Measurements from ENCODE around the gene CACNA1E. TPM values are rescaled to one million over a fixed set of nuclear protein-coding genes. Genes with fewer than 3 reads are reported as not detected.

CACNA1E gene
- total and polyA plus RNA-seq, 2 of the 13 experiments (the other 11 are each of a cell fraction or from before 2014, with no cell fraction given) = not detected

DNA sequence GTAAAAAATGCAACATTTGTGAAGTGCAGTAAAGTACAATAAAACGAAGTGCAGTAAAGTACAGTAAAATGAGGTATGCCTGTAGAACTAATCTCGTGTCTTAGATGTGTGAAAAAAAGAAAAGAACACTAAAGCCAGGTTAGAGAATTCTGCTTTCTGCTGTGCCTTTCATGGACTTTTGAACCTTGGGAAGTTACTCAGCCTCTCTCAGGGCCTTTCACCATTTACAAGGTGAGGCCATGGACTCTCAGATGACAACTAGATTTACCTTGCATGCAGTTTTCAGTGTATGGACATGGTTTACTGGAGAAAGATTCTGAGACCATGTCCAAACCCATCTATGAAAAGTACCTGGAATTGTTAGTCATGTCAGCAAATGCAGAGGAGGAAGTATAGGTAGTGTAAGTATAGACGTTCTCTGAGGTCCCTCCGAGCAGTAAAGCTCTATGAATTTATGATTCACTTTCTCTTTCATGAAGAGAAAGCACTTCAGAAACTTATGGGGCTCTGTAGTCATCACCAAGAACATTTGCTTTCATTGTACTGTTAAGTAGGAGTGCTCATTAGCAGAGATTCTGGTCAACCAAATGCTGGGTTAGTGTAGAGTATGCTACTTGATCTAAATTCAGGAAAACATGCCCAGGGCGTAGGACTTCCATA lies 143.1 kb downstream of the CACNA1E start (continued):
- TF ChIP-seq ZNF296 (CRISPR knock-in tag; conservative IDR thresholded peaks at IDR 0.05) (no peak), KDM1A (CRISPR knock-in tag; IDR thresholded peaks at IDR 0.05) (no peak), SP140L (CRISPR knock-in tag; IDR thresholded peaks at IDR 0.05; ENCODE audit: borderline replicate concordance) (no peak)

DNA sequence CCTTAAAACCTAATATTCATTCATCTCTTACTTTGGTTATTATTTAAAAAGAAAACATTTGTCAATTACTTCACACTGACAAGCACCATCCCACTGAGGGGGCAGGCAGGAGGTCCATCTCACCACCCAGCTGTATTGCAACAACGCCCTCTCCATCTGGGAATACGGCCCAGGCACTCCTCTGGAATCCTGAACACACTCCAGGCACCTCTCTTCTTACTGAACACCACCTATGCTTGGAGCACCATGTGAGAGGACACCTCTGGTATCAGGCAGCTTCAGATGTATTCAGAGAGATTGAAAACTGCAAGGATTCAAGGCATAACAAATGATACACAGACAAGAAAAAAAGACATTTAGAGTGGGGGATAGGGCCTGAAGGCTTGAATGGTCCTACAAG lies 147.1 kb downstream of the CACNA1E start:
- Histone ChIP-seq H2AFZ (ENCODE audit: low read length) (no peak overlapping the region), H4K20me1 (ENCODE audit: insufficient read depth, low read length) (no peaks in the 10 kb centered on the region), H3K9ac (ENCODE audit: insufficient read depth, low read depth, low read length) (no peak overlapping the region), H3K4me3 (replicated peaks in 1 of 3; ENCODE audit: insufficient read depth in 1 of 3, low read depth in 2 of 3, low read length in 3 of 3) (no peak overlapping the region), H3K79me2 (ENCODE audit: insufficient read depth, low read length) (no peaks in the 10 kb centered on the region), H3K36me3 (replicated peaks in 1 of 2; ENCODE audit: control insufficient read depth in 1 of 2, insufficient read depth in 2 of 2, low read length in 2 of 2) (no peaks in the 10 kb centered on the region), H3K4me1 (ENCODE audit: insufficient read depth, low read length) (no peaks in the 10 kb centered on the region), H3K4me2 (ENCODE audit: low read depth, low read length) (no peak overlapping the region), H3K27me3 (ENCODE audit: control insufficient read depth in 1 of 2, insufficient read depth in 2 of 2, low read length in 2 of 2) (peaks cover 0 to 3% of the 10 kb centered on the region in 2 experiments; a peak in 2 of 5 replicates), H3K27ac (ENCODE audit: extremely low read length, insufficient read depth, low read length) (no peak overlapping the region), H3K9me3 (ENCODE audit: low read length) (no peaks in the 10 kb centered on the region)
- TF ChIP-seq AGO2 (optimal IDR thresholded peaks at IDR 0.05; ENCODE audit: low read depth, low read length) = no peak
- TF ChIP-seq, protein P1, sequence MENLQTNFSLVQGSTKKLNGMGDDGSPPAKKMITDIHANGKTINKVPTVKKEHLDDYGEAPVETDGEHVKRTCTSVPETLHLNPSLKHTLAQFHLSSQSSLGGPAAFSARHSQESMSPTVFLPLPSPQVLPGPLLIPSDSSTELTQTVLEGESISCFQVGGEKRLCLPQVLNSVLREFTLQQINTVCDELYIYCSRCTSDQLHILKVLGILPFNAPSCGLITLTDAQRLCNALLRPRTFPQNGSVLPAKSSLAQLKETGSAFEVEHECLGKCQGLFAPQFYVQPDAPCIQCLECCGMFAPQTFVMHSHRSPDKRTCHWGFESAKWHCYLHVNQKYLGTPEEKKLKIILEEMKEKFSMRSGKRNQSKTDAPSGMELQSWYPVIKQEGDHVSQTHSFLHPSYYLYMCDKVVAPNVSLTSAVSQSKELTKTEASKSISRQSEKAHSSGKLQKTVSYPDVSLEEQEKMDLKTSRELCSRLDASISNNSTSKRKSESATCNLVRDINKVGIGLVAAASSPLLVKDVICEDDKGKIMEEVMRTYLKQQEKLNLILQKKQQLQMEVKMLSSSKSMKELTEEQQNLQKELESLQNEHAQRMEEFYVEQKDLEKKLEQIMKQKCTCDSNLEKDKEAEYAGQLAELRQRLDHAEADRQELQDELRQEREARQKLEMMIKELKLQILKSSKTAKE (CRISPR knock-in tag; IDR thresholded peaks at IDR 0.05; ENCODE audit: borderline replicate concordance) = no peak
- ChIA-PET CTCF (ENCODE audit: low intra/inter-chr PET ratio, low total read pairs) (no interaction called here), POLR2A (no interaction called here)
- ATAC-seq (no peak), DNase-seq (ENCODE audit: low spot score) (no peak), FAIRE-seq (no peak)
- 5% methylated on average over 2 of the region's 2 CpGs for WGBS (ENCODE audit: low lambda C conversion rate)
- BruUV-seq (replicated peaks) = no TSS peak
- in situ Hi-C loops (cut with HindIII; ENCODE audit: extremely low pct_ligation_motif_present, low pct_unique_long_range_greater_than_20kb) (no loop called here), intact Hi-C loops (cut with micrococcal nuclease; ENCODE audit: unreplicated experiment) (no loop called here)

Data from HepG2 (cell line).